ENCODE measurements around the gene ENOX1.
"Not testable (repeated sequence)": the region's sequence is repeated elsewhere in the genome, so short reads cannot be mapped to it uniquely, and the experiment has no call there.

The ENOX1 gene

DNA sequence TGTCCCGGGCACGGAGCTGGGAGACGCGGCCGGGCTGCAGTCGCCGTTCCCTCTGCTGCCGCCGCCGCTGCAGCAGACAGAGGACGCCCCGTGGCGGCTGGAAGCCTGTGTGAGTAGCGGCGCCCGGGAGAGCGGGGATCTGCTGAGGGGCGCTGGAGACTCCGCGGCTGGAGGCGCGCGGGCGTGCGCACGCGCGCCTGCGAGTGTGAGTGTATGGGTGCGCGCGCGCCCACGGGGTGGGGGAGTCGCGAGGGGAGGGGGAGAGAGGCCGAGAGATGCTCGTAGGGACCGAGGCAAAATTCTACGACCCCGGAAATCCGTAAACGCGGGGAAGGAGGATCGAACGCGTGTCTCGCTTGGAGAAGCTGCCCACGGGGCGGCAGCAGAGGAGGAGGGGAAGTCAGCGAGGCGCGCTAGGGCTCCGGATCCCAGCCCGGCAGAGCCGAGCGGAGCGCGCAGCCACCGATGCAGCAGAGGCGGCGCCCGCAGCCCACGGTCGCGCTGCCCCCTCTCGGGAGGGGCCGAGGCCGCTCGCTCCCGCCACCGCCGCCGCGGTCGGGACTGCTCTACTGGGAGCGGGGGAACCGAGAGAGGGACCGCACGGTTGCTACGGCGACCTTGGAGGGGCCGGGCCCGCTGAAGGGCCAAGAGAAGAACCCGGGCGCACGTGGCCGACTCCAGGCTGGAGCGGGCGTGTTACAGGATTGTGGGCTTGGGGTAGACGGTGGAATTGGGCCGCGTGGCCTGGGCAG is at the start of gene ENOX1:
TSS of gene ENOX1 (minus strand) at position 207 of the 752 bp plus-strand sequence.
- DNase-seq: peak; percentile 35

DNA sequence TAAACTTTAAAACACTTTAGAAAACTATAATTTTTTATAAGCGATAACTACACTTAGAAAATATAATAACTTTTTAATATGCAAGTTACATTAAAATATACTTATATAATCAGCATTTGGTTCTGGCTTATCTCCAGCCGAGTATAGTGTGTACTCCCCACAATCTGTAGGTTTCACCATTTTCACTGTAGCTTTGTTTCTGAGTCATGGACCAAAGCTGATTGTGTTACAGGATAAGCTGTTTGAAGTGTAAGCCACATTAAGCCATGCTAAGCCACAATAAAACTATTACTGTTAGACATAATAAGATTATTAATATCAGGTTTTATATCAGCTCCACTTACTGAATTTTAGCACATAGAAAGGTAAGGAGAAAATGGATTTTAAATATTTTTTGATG is 48.9 kb upstream of the ENOX1 start:
- no peak for DNase-seq

DNA sequence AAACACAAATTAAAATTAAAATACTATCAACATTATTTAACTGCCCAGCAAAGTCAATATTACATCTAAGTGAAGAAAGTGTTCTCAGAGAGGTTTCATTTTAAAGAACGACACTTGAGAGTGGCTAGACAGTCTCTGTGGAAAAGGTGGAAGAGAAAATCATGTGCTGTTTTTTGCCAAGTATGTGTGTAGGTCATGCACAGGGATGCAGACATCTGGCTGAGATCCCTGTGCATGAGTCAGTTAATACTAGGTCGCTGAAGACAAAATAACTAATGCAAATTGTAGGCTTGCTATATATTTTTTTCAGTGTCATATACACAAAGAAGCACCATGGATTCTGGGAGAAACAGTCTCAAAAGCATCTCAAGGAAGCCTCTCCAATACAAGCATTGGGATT is 44.3 kb upstream of the ENOX1 start:
- DNase-seq: no peak

DNA sequence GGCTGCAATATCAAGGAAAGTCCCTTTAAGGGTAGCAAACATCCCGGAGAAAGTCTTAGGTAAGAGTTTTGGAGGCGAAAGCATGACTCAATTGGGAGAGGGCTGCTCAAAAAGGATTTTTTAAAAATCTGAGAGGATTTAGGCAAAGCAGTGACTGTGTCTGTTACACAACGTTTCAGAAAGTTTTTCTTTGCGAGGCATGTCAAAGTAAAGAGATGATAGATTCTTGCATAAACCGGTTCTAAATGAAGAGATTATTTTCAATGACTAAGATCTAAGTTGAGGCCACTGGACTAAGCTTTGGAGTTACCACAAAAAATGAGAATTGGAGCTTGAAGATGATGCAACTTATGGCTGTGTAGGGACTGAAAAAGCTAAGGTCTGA is 43.7 kb upstream of the ENOX1 start:
- DNase-seq: no peak

DNA sequence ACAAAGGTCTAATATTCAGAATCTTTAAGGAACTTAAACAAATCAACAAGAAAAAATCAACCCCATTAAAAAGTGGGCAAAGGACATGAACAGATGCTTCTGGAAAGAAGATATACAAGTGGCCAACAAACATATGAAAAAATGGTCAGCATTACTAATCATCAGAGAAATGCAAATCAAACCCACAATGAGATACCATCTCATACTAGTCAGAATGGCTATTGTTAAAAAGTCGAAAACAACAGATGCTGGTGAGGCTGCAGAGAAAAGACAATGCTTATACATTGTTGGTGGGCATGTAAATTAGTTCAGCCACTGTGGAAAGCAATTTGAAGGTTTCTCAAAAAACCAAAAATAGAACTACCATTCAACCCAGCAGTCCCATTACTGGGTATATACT is 37.9 kb upstream of the ENOX1 start:
- not testable (repeated sequence) for DNase-seq

- no peak for DNase-seq
These were observed 36.2 kb upstream of the ENOX1 start for GRCh38 chr13:43822969-43823368.

GRCh38 chr13:43816401-43816889 is 29.7 kb upstream of the ENOX1 start:
- DNase-seq: no peak

DNA sequence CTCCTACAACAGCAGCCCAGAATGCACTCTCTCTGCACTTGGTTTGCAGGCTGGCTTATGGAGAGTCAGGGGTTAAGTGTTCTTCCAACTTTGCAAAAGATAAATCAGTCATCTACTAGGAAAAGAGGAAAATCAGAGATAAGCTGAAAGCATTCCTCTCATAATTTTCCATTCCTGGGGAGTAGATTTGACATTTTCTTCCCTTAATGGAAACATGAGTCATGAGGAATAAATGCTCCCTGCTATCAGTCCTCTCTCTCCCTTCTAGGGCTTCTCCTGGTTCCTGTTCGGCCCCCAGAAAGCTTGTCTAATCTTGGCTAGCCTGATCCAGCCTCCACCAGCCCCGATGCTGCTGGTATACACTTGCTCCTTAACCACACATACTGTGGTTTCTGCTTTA is 28.4 kb upstream of the ENOX1 start:
- no peak for DNase-seq

DNA sequence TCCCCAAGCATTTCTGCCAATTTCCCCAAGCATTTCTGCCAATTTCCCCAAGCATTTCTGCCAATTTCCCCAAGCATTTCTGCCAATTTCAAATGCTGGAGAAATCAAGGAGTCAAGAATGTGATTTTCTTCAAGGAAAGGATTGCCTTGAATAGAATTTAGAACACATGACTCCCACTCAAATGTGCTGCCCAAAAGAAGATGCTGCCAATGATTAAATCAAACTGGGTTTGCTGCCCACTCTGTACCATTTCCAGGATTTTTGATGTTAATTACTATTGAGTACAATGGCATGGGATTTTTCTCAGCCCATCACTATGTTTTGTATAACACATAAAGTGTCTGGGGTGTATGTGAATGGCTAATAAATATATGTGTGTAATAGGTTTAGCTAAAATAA is 21.9 kb upstream of the ENOX1 start:
- no peak for DNase-seq

- DNase-seq: no peak
These were observed 18.9 kb upstream of the ENOX1 start for GRCh38 chr13:43805681-43806128.

GRCh38 chr13:43805071-43805468 is 18.3 kb upstream of the ENOX1 start:
- peak; percentile 39 for DNase-seq

- peak; percentile 63 for DNase-seq
These were observed 17.8 kb upstream of the ENOX1 start for GRCh38 chr13:43804461-43805070.

GRCh38 chr13:43802511-43802910 is 15.7 kb upstream of the ENOX1 start:
- DNase-seq: no peak

GRCh38 chr13:43800828-43801227 is 14.1 kb upstream of the ENOX1 start:
- DNase-seq: peak; percentile 40

- DNase-seq: no peak
These were observed 12.4 kb upstream of the ENOX1 start for GRCh38 chr13:43799191-43799590.

DNA sequence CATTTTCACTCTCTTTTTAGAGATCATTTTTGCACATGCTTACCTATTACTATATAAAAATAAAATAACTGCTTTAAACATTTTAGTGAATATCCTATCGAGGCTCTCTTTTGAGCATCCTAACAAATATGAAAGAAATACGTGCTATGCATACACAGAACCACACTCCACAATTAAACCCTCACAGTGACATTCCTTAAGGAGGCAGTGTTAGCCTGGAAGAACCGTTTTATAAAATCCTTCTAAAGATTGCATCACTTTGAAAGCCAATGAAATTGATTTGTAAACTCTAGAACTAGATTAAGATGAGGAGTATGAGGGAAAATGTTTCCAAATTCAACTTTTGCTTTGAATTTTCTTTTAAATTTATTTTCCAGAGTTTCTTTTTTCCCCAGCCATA is 11.1 kb upstream of the ENOX1 start:
- no peak for DNase-seq

DNA sequence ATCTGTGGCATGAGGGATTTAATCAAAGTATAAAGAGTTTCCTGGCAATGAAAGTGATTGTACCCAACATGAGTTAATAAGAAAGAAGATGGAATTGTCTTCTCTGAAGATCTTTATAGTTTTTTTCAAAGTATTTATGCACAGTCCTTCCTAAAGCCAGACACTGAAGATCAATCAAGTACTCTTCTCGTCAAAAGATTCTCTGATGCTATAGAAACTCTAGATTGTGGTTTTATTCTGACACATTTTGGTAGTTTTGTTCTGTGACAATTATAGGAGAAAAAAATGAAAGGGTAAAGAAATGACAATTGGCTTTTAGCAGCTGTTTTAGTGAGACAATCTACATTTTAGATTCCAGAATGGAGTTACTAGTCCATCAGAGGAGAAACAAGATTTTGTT is 10.4 kb upstream of the ENOX1 start:
- peak; percentile 68 for DNase-seq

DNA sequence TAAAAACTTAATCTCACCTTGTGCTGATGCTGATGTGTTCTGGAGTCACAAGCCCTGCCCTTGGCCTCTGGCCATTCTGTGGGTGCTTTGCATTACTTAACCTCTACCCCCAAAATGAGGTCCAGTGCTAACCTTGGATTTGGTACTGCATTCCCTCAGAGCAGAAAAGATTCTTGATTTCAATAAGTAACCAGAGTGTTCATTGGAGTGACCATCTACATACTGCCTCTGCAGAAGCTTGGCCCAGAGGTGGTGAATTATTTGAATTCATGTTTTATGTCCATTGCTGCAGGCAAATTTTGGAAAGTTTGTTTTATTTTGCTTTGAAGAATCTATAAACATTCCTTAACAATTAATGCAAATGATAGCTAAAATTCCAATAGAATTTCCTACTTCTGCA is 7.6 kb upstream of the ENOX1 start:
- DNase-seq: no peak

GRCh38 chr13:43792076-43792881 is 5.5 kb upstream of the ENOX1 start:
- DNase-seq: no peak

- no peak for DNase-seq
These were observed 1.2 kb upstream of the ENOX1 start for GRCh38 chr13:43787997-43788396.

GRCh38 chr13:43787518-43787891 is 733 bp upstream of the ENOX1 start:
- DNase-seq: no peak

- no peak for DNase-seq
These were observed 353 bp downstream of the ENOX1 start for GRCh38 chr13:43786472-43786765.

GRCh38 chr13:43785650-43786471 is 911 bp downstream of the ENOX1 start:
- DNase-seq: no peak
